Peyer's patch (tissue), 4 donors: ENCODE measurements around the gene SRGAP1. TPM values are rescaled to one million over a fixed set of nuclear protein-coding genes. Genes with fewer than 3 reads are reported as not detected.
A peak's percentile ranks its signal among the peaks of the same experiment; 100 is the strongest.
"Not testable (repeated sequence)": the region's sequence is repeated elsewhere in the genome, so short reads cannot be mapped to it uniquely, and the experiment has no call there.

Experiments used
- DNase-seq, 3 donors: peaks; one replicate each; pipeline ENCODE4 v3.0.0-alpha.2; 2017 to 2019
- H3K27ac ChIP-seq, 4 donors: fragments of 200-600 bp; sonication (generic); one replicate each; pipeline ENCODE4 v1.5.1; 2016 to 2019
- H3K27me3 ChIP-seq, 2 donors: fragments of 200-600 bp; sonication (generic); one replicate each; pipeline ENCODE4 v1.5.1; 2019
- H3K36me3 ChIP-seq, 3 donors: fragments of 200-600 bp; sonication (generic); one replicate each; pipeline ENCODE4 v1.5.1; 2016 to 2019
- H3K4me1 ChIP-seq, 4 donors: fragments of 200-600 bp; sonication (generic); one replicate each; pipeline ENCODE4 v1.5.1; 2016 to 2019
- H3K4me3 ChIP-seq, 4 donors: fragments of 200-600 bp; sonication (generic); 1 replicate in 3 of 4; 2 replicates in 1 of 4; pipeline ENCODE4 v1.5.1; 2016 to 2019; ENCODE audit warnings: mild to moderate bottlenecking in 1 of 4
- H3K9me3 ChIP-seq, 4 donors: fragments of 200-600 bp; sonication (generic); one replicate each; pipeline ENCODE4 v1.5.1; 2016 to 2019; ENCODE audit warnings: mild to moderate bottlenecking in 1 of 4
- CTCF ChIP-seq, 6 experiments: fragments of 450-650 bp in 4 of 6; fragments of 200-600 bp in 2 of 6; sonication (generic) in 1 of 6; IDR thresholded peaks; one replicate each; pipeline ENCODE4 v1.5.1; 2017 to 2019; ENCODE audit warnings: antibody characterized with exemption in 6 of 6, mild to moderate bottlenecking in 3 of 6, moderate library complexity in 1 of 6
- POLR2A ChIP-seq, 2 donors: fragments of 450-650 bp; IDR thresholded peaks; one replicate each; pipeline ENCODE4 v1.5.1; 2017; ENCODE audit warnings: antibody characterized with exemption in 2 of 2, mild to moderate bottlenecking in 2 of 2, moderate library complexity in 2 of 2
- total RNA-seq, 4 donors: library from RNA; depleted of rRNA; stranded (reverse); fragments of >200 nt; gene quantifications; one replicate each; pipeline ENCODE4 v1.1.0, GENCODE V29; 2016

Gene SRGAP1
- total RNA-seq, 4 donors from 2014 or later = 5.8 to 92.4 (median 16.4) TPM

GRCh38 chr12:64105026-64105425 lies 260.5 kb downstream of the SRGAP1 start:
- Histone ChIP-seq H3K4me1 (no peaks in the 10 kb centered on the region), H3K4me3 (no peak overlapping the region), H3K27me3 (no peaks in the 10 kb centered on the region), H3K36me3 (peaks cover 0 to 11% (median 0%) of the 10 kb centered on the region in 3 donors), H3K9me3 (no peaks in the 10 kb centered on the region), H3K27ac (peak overlapping the region in 1 of 4 donors; percentile 49)
- DNase-seq = no peak
- TF ChIP-seq POLR2A (IDR thresholded peaks at IDR 0.05) (no peak), CTCF (IDR thresholded peaks at IDR 0.05) (no peak)

GRCh38 chr12:64107776-64108175 lies 263.3 kb downstream of the SRGAP1 start:
- H3K4me3 ChIP-seq = no peak overlapping the region
- H3K36me3 ChIP-seq = peaks cover 0 to 11% (median 0%) of the 10 kb centered on the region in 3 donors
- TF ChIP-seq POLR2A (IDR thresholded peaks at IDR 0.05) (no peak), CTCF (IDR thresholded peaks at IDR 0.05) (no peak)
- no peaks in the 10 kb centered on the region for H3K27me3 ChIP-seq
- no peak for DNase-seq
- no peaks in the 10 kb centered on the region for H3K4me1 ChIP-seq
- H3K27ac ChIP-seq = no peak overlapping the region
- H3K9me3 ChIP-seq = no peaks in the 10 kb centered on the region

GRCh38 chr12:64109706-64110105 lies 265.2 kb downstream of the SRGAP1 start:
- TF ChIP-seq CTCF (IDR thresholded peaks at IDR 0.05) (no peak), POLR2A (IDR thresholded peaks at IDR 0.05) (no peak)
- H3K27ac ChIP-seq = no peak overlapping the region
- no peak overlapping the region for H3K4me3 ChIP-seq
- no peaks in the 10 kb centered on the region for H3K9me3 ChIP-seq
- H3K36me3 ChIP-seq = peaks cover 0 to 11% (median 0%) of the 10 kb centered on the region in 3 donors
- no peaks in the 10 kb centered on the region for H3K4me1 ChIP-seq
- no peak for DNase-seq
- H3K27me3 ChIP-seq = no peaks in the 10 kb centered on the region

- Histone ChIP-seq H3K4me3 (no peak overlapping the region), H3K4me1 (no peaks in the 10 kb centered on the region), H3K9me3 (no peaks in the 10 kb centered on the region), H3K27ac (no peak overlapping the region), H3K36me3 (peaks cover 0 to 11% (median 0%) of the 10 kb centered on the region in 3 donors), H3K27me3 (no peaks in the 10 kb centered on the region)
- no peak for TF ChIP-seq POLR2A (IDR thresholded peaks at IDR 0.05)
- DNase-seq = no peak
These were observed 266.4 kb downstream of the SRGAP1 start for GRCh38 chr12:64110864-64111263.

DNA sequence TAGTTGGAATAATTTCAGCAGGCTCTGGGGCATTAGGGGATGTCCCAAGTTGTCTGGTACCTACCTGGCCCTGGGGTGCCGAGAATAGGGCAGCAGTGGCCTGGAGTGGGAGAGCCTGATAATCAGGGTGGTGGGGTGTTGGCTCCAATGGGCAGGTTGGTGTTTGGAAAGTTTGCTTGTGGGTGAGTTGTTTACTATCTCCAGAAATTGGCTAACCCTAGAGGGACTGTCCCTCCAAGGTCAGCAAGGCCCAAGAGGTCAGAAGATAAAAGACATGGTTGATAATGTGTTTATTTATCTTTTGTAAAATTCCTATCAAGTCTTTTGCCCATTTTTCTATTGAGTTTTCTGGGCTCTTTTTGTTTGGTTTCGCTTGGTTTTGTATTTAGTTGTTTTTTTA lies 272.5 kb downstream of the SRGAP1 start:
- no peaks in the 10 kb centered on the region for H3K27me3 ChIP-seq
- no peak overlapping the region for H3K4me3 ChIP-seq
- no peak for DNase-seq
- TF ChIP-seq CTCF (IDR thresholded peaks at IDR 0.05) (no peak), POLR2A (IDR thresholded peaks at IDR 0.05) (no peak)
- H3K4me1 ChIP-seq = no peaks in the 10 kb centered on the region
- no peaks in the 10 kb centered on the region for H3K9me3 ChIP-seq
- H3K36me3 ChIP-seq = peaks cover 0 to 4% (median 0%) of the 10 kb centered on the region in 3 donors
- no peak overlapping the region for H3K27ac ChIP-seq

DNA sequence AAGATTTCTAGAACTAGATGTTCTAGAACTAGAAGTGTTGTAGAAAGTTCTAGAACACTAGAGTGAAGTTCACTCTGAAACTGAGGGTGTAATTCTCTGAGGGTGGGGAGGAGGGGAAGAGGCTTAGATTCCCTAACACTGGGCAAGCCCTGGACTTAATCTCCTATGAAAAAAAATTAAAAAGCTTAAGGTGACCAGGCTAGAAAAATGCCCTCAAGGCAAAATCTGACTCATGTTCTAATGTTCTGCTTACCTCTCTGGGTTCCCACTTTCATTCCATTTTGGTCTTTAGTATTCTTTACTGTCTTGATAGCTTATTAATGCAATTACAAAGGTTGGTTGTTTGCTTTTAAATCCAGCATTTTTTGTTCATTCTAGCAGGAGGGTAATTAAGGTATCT lies 276.1 kb downstream of the SRGAP1 start:
- DNase-seq = no peak
- no peak overlapping the region for H3K4me3 ChIP-seq
- H3K4me1 ChIP-seq = no peaks in the 10 kb centered on the region
- H3K9me3 ChIP-seq = no peaks in the 10 kb centered on the region
- no peak overlapping the region for H3K27ac ChIP-seq
- H3K36me3 ChIP-seq = no peaks in the 10 kb centered on the region
- H3K27me3 ChIP-seq = no peaks in the 10 kb centered on the region
- no peak for TF ChIP-seq CTCF (IDR thresholded peaks at IDR 0.05)
- no peak for TF ChIP-seq POLR2A (IDR thresholded peaks at IDR 0.05)

DNA sequence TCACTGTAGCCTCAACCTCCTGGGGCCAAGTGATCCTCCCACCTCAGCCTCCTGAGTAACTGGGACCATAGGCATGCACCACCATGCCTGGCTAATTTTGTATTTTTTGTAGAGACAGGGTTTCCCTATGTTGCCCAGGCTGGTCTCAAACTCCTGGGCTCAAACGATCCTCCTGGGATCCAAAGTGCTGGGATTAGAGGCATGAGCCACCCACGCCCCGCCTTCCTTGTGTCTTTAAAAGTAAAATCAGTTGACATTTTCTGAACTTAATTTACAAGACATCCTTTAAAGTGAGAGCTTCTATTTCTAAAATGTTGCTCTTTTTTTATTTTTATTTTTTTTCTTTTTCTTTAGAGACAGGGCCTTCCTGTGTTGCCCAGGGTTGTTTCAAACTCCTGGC lies 276.6 kb downstream of the SRGAP1 start:
- H3K9me3 ChIP-seq, H3K27ac ChIP-seq, DNase-seq, H3K36me3 ChIP-seq, H3K27me3 ChIP-seq, H3K4me3 ChIP-seq, H3K4me1 ChIP-seq: not testable (repeated sequence)
